Measurements from ENCODE around the gene CCDC150.
"Not testable (repeated sequence)": the region's sequence is repeated elsewhere in the genome, so short reads cannot be mapped to it uniquely, and the experiment has no call there.

CCDC150 gene

DNA sequence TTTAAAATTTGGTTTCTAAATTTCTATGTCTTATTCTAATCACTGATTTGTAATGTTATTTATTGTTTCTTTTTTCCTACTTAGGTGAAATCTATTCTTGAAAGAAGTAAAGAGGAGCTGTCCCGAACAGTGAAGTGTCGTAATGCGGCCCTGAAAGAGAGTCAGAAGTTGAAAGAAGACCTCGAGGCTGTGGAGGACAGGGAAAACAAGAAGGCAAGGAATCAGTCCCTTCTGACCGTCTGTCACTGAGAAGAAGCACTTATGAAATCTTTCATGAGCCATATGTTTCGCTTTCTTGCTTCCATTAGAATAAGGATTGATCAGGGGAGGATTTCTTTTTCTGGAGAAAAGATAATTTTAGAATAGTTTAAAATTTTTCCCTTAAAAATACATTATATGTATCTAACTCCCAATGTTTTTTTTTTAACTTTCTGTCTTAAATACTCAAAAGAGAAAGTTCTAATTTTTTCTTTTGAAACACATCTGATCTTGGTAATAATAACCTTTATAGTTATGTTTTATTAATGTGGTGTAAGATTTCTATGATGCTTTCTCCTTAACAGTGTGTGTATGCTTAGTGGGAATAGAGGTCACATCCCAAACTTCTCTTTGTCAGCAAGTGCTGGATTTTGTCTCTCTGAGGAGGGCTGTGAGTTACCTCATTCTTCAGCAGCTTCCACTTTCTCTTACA is 79.0 kb downstream of the CCDC150 start:
- DNase-seq (ENCODE audit: low spot score): no peak

DNA sequence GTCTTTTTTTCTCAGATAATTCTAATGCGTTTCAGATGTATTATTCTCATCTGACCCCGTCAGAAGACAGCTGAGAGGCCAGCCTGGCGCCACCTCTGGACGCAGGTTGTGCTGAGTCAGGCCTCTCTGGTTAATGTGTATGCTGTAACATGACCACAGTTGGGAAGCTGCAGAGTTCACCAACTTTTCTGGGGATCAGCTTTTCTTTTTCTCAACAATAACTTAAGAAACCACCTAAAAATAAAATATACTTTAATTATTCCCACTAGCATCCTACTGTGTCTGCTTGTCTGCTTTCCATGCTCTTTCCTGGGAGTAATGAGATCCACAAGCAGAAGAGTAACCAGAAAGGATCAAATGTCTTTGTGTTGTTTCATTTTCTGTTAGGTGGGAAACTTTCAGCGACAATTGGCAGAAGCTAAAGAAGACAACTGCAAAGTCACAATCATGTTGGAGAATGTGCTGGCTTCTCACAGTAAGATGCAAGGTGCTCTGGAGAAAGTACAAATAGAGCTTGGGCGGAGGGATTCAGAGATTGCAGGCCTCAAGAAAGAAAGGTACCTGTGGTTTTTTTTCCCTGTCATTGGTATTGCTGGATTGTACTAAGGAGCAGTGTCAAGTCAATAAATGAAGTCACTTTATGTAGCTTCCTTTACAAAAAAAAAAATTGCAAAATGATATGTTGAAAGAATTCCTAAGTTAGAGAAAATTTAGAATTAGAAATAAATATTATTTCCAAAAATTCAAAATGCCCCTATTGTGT is 79.8 kb downstream of the CCDC150 start:
- DNase-seq (ENCODE audit: low spot score): no peak

- no peak for DNase-seq (ENCODE audit: low spot score)
Observed at GRCh38 chr2:196723571-196723970, 84.1 kb downstream of the CCDC150 start.

- DNase-seq (ENCODE audit: low spot score): no peak
Observed at GRCh38 chr2:196725218-196725617, 85.7 kb downstream of the CCDC150 start.

- no peak for DNase-seq (ENCODE audit: low spot score)
Observed at GRCh38 chr2:196725882-196726281, 86.4 kb downstream of the CCDC150 start.

DNA sequence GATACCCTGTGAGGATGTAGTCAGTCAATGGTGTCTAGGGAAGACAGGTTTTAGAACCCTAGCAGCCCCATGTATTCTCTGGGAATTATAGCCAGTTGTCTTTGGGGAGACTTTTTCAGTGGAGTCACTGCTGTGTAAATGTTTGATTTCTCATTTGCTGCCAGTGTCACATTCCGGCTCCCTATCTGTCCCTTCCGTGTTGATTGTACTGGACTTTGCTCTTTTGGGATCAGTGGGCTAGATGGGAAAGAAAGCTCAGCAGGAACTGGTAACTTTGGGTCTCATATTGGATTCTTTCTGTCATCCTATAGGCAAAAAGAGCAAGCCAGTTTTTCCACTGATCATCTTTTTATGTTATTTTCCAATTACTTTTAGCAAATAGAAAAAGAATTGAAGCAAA is 89.9 kb downstream of the CCDC150 start:
- DNase-seq (ENCODE audit: low spot score): no peak

DNA sequence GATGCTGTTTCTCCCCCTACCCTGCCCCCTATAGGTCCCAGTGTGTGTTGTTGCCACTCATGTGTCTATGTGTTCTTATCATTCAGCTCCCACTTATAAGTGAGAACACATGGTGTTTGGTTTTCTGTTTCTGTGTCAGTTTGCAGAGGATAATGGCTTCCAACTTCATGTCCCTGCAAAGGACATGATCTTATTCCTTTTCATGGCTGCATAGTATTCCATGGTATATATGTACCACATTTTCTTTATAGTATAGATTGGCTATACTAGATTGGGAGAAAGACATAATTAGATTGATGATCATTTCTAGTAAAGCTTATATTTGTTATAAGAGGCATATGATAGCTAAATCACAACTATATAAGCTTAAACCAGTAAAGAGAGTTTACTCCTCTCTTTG is 97.1 kb downstream of the CCDC150 start:
- not testable (repeated sequence) for DNase-seq (ENCODE audit: low spot score)

DNA sequence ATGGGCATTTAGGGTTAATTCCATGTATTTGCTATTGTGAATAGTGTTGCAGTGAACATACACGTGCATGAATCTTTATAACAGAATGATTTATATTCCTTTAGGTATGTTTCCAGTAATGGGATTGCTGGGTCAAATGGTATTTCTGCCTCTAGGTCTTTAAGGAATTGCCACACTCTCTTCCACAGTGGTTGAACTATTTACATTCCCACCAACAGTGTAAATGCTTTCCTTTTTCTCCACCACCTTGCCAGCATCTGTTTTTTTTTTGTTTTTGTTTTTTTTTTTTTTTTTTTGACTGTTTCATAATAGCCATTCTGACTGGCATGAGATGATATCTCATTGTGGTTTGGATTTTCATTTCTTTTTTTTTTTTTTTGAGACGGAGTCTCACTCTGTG is 97.5 kb downstream of the CCDC150 start:
- no peak for DNase-seq (ENCODE audit: low spot score)

GRCh38 chr2:196739031-196739430 is 99.5 kb downstream of the CCDC150 start:
- DNase-seq (ENCODE audit: low spot score): no peak

- DNase-seq (ENCODE audit: low spot score): no peak
Observed at GRCh38 chr2:196742216-196742615, 102.7 kb downstream of the CCDC150 start.

- no peak for DNase-seq (ENCODE audit: low spot score)
Observed at GRCh38 chr2:196742685-196743084, 103.2 kb downstream of the CCDC150 start.

DNA sequence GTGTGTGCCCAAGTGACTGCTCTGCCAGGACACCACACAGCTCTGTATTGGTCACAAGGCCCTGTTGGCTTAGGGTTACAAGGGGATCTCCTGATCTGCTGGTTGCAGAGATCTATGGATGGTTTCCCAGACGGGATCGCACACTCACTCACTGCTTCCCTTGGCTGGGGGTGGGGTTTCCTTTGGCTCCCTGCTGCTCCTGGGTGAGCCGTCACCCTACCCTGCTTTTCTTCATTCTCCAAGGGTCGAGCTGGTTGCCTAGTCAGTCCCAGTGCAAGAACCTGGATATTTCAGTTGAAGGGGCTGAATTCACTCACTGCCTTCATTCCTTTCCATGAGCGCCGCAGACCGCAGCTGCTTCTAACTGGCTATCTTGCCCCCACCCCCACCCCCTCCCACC is 103.7 kb downstream of the CCDC150 start:
- no peak for DNase-seq (ENCODE audit: low spot score)

- DNase-seq (ENCODE audit: low spot score): no peak
Observed at GRCh38 chr2:196745711-196746110, 106.2 kb downstream of the CCDC150 start.

DNA sequence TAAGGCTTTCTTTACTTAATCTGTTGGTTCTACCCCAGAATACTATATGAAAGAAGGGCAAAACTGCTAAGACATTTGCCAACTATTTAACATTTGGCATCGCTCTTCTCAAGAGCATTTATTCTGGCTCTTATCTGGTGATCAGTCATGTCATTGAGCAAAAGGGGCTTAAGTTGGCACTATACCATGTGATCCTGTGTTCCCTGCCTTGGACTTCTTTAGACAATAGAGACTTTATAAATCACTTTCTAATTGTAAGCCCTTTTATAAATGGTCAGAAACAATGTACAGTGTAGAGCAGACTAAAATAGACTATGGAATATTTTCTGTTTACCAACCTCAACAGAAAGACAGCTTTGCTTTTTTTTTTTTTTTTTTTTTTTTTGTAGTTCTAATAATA is 107.9 kb downstream of the CCDC150 start:
- no peak for DNase-seq (ENCODE audit: low spot score)

GRCh38 chr2:196748123-196748522 is 108.6 kb downstream of the CCDC150 start:
- no peak for DNase-seq (ENCODE audit: low spot score)

- DNase-seq (ENCODE audit: low spot score): peak; percentile 78
Observed at GRCh38 chr2:196750291-196750923, 110.9 kb downstream of the CCDC150 start.

- peak; percentile 63 for DNase-seq (ENCODE audit: low spot score)
Observed at GRCh38 chr2:196750977-196751631, 111.6 kb downstream of the CCDC150 start.

DNA sequence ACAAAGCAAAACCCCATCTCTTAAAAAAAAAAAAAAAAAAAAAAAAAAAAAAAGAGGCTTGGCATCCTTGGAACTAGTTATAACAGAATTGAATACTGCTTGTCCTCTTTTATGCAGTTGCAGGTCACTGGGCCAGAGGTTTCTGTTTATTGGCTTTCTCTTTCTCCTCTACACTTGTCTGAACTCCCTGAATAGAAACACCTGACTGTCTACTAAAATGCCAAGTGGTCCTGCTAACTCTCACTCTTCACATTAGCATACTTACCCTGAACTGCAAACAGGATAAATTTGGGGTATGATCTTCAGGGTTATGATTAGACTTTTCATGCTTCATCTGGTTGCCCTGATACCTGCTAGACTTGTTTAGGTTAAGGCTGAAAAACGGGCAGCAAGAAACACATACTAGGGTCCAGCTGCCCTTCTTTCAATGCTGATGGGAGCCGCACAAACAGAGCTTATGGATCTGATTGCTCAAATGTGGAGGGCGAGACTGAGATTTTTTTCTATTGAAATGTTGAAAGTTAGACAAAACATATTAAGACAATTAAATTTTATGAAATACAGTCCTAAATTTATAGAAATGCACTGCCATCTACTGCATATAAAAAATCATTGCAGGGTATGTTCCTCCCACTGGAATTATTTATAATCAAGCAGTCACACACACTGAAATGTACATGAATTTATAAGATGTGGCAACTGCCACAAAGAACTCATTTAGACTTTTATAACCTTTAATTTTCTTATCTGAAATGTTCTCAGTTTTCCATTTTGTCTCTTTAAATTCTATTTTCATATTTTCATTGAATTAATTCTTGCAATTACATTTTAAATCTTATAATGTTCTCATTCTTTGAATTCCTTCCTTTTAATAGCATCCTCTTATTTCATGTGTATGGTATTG is 119.2 kb downstream of the CCDC150 start:
- no peak for DNase-seq (ENCODE audit: low spot score)

DNA sequence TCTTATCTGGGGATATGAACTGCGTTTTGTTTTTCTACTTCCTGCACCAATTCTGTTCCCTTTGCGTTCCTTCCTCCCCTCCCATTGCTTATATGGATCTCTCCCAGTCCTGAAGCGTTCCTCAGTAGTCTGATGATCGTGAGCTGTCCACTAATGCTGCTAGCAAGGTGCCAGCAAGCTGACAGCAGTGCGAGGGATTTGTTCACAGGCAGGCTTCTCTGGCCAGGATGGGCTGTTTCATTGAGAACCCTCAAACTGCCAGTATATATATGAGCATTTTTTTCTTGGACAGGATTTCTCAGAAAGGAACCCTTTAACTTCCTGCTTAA is 119.8 kb downstream of the CCDC150 start:
- no peak for DNase-seq (ENCODE audit: low spot score)

- no peak for DNase-seq (ENCODE audit: low spot score)
Observed at GRCh38 chr2:196767101-196767500, 127.6 kb downstream of the CCDC150 start.

Data from D341Med (cell line).